NB4 (cell line): Measurements from ENCODE around the gene FANCI.

ENCODE experiments used
- DNase-seq: peaks from one replicate; pipeline ENCODE4 v3.0.0; 2010; ENCODE audit warnings: low read depth
- H3K4me3 ChIP-seq: one replicate; pipeline ENCODE4 v1.5.1; 2011; ENCODE audit warnings: mild to moderate bottlenecking, low read depth, low read length, moderate library complexity
- CTCF ChIP-seq: IDR thresholded peaks from one replicate; pipeline ENCODE4 v1.5.1; 2012; ENCODE audit warnings: low read depth, low read length
- MAX ChIP-seq: IDR thresholded peaks from 2 replicates; pipeline ENCODE4 v1.6.1; 2011; ENCODE audit warnings: low read depth, low read length
- MYC ChIP-seq: IDR thresholded peaks from 2 replicates; pipeline ENCODE4 v1.6.1; 2011; ENCODE audit warnings: low read depth, low read length
- POLR2A ChIP-seq: IDR thresholded peaks from 2 replicates; pipeline ENCODE4 v1.6.1; 2011; ENCODE audit warnings: mild to moderate bottlenecking; ENCODE audit not compliant: insufficient read length; ENCODE audit errors: extremely low read depth

FANCI gene

GRCh38 chr15:89335298-89336041, 91.7 kb downstream of the FANCI start:
- TF ChIP-seq CTCF (no peak), POLR2A (no peak), MYC (no peak), MAX (no peak)
- H3K4me3 ChIP-seq: peak overlapping the region; percentile 51
- no peak for DNase-seq

GRCh38 chr15:89338036-89338435, 94.3 kb downstream of the FANCI start:
- TF ChIP-seq MAX: no peak
- H3K4me3 ChIP-seq: no peak overlapping the region
- DNase-seq: no peak

- TF ChIP-seq CTCF (no peak), POLR2A (no peak), MYC (no peak), MAX (no peak)
- no peak overlapping the region for H3K4me3 ChIP-seq
- no peak for DNase-seq
Measured at GRCh38 chr15:89340573-89340972, 96.8 kb downstream of the FANCI start.

- no peak overlapping the region for H3K4me3 ChIP-seq
- DNase-seq: no peak
- TF ChIP-seq MYC (no peak), POLR2A (no peak), MAX (no peak), CTCF (no peak)
Measured at GRCh38 chr15:89341316-89342005, 97.7 kb downstream of the FANCI start.

- no peak overlapping the region for H3K4me3 ChIP-seq
- no peak for TF ChIP-seq MAX
- no peak for TF ChIP-seq MYC
- no peak for TF ChIP-seq POLR2A
- TF ChIP-seq CTCF: no peak
- DNase-seq: no peak
Measured at GRCh38 chr15:89342840-89343239, 99.1 kb downstream of the FANCI start.

GRCh38 chr15:89345248-89345647, 101.5 kb downstream of the FANCI start:
- no peak for TF ChIP-seq MAX
- TF ChIP-seq CTCF: no peak
- DNase-seq: no peak
- no peak overlapping the region for H3K4me3 ChIP-seq
